ENCODE measurements around the gene SMAD1.

Gene SMAD1

GRCh38 chr4:145481164-145481941, at the start of gene SMAD1:
TSS of gene SMAD1 (plus strand) at chr4:145481853. CDS start at chr4:145514614, 32,761 bp downstream.
- Histone ChIP-seq H3K4me1 (ENCODE audit: control insufficient read depth, insufficient read depth, low read length) (peaks cover 11% of the 10 kb centered on the region), H3K36me3 (ENCODE audit: control insufficient read depth, insufficient read depth, low read length) (no peaks in the 10 kb centered on the region), H3K9me3 (ENCODE audit: control insufficient read depth, insufficient read depth, low read depth, low read length) (peaks cover 10% of the 10 kb centered on the region), H3K27me3 (ENCODE audit: control insufficient read depth, insufficient read depth, low read length) (no peaks in the 10 kb centered on the region), H3K4me3 (ENCODE audit: low read depth, low read length) (peak within 1 kb of the TSS; percentile 88), H3K27ac (ENCODE audit: low read depth, low read length) (peak within 1 kb of the TSS; percentile 82), H3K9ac (ENCODE audit: low read length) (peak within 1 kb of the TSS; percentile 88)

- Histone ChIP-seq H3K9ac (ENCODE audit: low read length) (no peak overlapping the region), H3K9me3 (ENCODE audit: control insufficient read depth, insufficient read depth, low read depth, low read length) (no peaks in the 10 kb centered on the region), H3K4me1 (ENCODE audit: control insufficient read depth, insufficient read depth, low read length) (peaks cover 5% of the 10 kb centered on the region; the same call in 1 of the 2 replicates), H3K36me3 (ENCODE audit: control insufficient read depth, insufficient read depth, low read length) (no peaks in the 10 kb centered on the region), H3K4me3 (ENCODE audit: low read depth, low read length) (no peak overlapping the region), H3K27ac (ENCODE audit: low read depth, low read length) (no peak overlapping the region), H3K27me3 (ENCODE audit: control insufficient read depth, insufficient read depth, low read length) (no peaks in the 10 kb centered on the region)
These were observed 48.0 kb upstream of the SMAD1 start for GRCh38 chr4:145433684-145434083.

- Histone ChIP-seq H3K27ac (ENCODE audit: low read depth, low read length) (no peak overlapping the region), H3K4me3 (ENCODE audit: low read depth, low read length) (no peak overlapping the region), H3K36me3 (ENCODE audit: control insufficient read depth, insufficient read depth, low read length) (no peaks in the 10 kb centered on the region), H3K4me1 (ENCODE audit: control insufficient read depth, insufficient read depth, low read length) (peaks cover 5% of the 10 kb centered on the region; the same call in 1 of the 2 replicates), H3K9me3 (ENCODE audit: control insufficient read depth, insufficient read depth, low read depth, low read length) (no peaks in the 10 kb centered on the region), H3K27me3 (ENCODE audit: control insufficient read depth, insufficient read depth, low read length) (no peaks in the 10 kb centered on the region), H3K9ac (ENCODE audit: low read length) (no peak overlapping the region)
These were observed 46.0 kb upstream of the SMAD1 start for GRCh38 chr4:145435646-145436045.

DNA sequence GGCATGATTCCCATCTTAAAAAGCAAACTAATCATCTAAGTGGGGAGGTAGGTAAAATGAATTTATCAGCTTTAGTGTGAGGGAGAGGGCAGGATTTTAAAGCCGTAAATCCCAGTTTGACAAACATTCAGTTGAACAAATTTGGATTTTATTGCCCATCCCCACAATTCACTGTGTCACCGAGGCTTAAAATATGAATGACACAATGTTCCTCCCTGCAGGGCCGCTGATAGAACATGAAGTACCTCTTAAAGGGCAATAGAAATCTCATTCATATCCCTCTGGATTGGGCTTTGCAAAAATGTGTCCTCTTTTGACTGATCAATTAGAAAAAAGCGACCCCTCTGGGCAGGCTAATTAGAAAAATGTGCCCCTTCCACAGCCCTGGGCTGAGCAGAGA, 45.5 kb upstream of the SMAD1 start:
- H3K27me3 ChIP-seq (ENCODE audit: control insufficient read depth, insufficient read depth, low read length): no peaks in the 10 kb centered on the region

GRCh38 chr4:145436796-145437195, 44.9 kb upstream of the SMAD1 start:
- Histone ChIP-seq H3K9ac (ENCODE audit: low read length) (no peak overlapping the region), H3K4me3 (ENCODE audit: low read depth, low read length) (no peak overlapping the region), H3K9me3 (ENCODE audit: control insufficient read depth, insufficient read depth, low read depth, low read length) (no peaks in the 10 kb centered on the region), H3K27ac (ENCODE audit: low read depth, low read length) (no peak overlapping the region), H3K27me3 (ENCODE audit: control insufficient read depth, insufficient read depth, low read length) (no peaks in the 10 kb centered on the region), H3K4me1 (ENCODE audit: control insufficient read depth, insufficient read depth, low read length) (peaks cover 5% of the 10 kb centered on the region; the same call in 1 of the 2 replicates), H3K36me3 (ENCODE audit: control insufficient read depth, insufficient read depth, low read length) (no peaks in the 10 kb centered on the region)

More for the DNA sequence above, 45.5 kb upstream of the SMAD1 start:
- Histone ChIP-seq H3K27ac (ENCODE audit: low read depth, low read length) (no peak overlapping the region), H3K4me1 (ENCODE audit: control insufficient read depth, insufficient read depth, low read length) (peaks cover 5% of the 10 kb centered on the region; the same call in 1 of the 2 replicates), H3K4me3 (ENCODE audit: low read depth, low read length) (no peak overlapping the region), H3K36me3 (ENCODE audit: control insufficient read depth, insufficient read depth, low read length) (no peaks in the 10 kb centered on the region), H3K9me3 (ENCODE audit: control insufficient read depth, insufficient read depth, low read depth, low read length) (no peaks in the 10 kb centered on the region), H3K9ac (ENCODE audit: low read length) (no peak overlapping the region)

- H3K9me3 ChIP-seq (ENCODE audit: control insufficient read depth, insufficient read depth, low read depth, low read length): no peaks in the 10 kb centered on the region
These were observed 44.2 kb upstream of the SMAD1 start for GRCh38 chr4:145437466-145437865.

DNA sequence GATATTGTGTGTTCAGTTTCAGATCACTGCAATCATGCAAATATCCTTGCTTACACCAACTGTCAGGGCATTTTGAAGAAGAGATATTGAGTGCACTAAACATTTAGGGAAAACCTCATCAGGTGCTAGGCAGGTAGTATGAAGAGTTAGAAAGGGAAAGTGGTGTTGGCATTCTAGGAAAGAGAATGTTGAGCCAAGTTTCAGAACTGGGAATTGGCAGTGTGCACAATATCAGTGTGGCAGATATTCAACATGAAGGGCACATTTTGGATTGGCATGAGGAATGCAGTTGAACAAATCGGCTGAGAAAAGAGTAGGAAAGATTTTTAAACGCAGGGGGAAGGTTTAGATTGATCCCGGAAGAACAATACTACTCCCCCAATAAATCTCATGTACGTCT, 43.4 kb upstream of the SMAD1 start:
- Histone ChIP-seq H3K9ac (ENCODE audit: low read length) (no peak overlapping the region), H3K27ac (ENCODE audit: low read depth, low read length) (no peak overlapping the region), H3K4me1 (ENCODE audit: control insufficient read depth, insufficient read depth, low read length) (peaks cover 5% of the 10 kb centered on the region; the same call in 1 of the 2 replicates), H3K4me3 (ENCODE audit: low read depth, low read length) (no peak overlapping the region), H3K27me3 (ENCODE audit: control insufficient read depth, insufficient read depth, low read length) (no peaks in the 10 kb centered on the region), H3K9me3 (ENCODE audit: control insufficient read depth, insufficient read depth, low read depth, low read length) (no peaks in the 10 kb centered on the region), H3K36me3 (ENCODE audit: control insufficient read depth, insufficient read depth, low read length) (no peaks in the 10 kb centered on the region)

More at GRCh38 chr4:145437466-145437865, 44.2 kb upstream of the SMAD1 start:
- no peaks in the 10 kb centered on the region for H3K27me3 ChIP-seq (ENCODE audit: control insufficient read depth, insufficient read depth, low read length)
- H3K4me1 ChIP-seq (ENCODE audit: control insufficient read depth, insufficient read depth, low read length): peaks cover 5% of the 10 kb centered on the region; the same call in 1 of the 2 replicates
- no peak overlapping the region for H3K9ac ChIP-seq (ENCODE audit: low read length)
- H3K4me3 ChIP-seq (ENCODE audit: low read depth, low read length): no peak overlapping the region
- H3K36me3 ChIP-seq (ENCODE audit: control insufficient read depth, insufficient read depth, low read length): no peaks in the 10 kb centered on the region
- no peak overlapping the region for H3K27ac ChIP-seq (ENCODE audit: low read depth, low read length)

DNA sequence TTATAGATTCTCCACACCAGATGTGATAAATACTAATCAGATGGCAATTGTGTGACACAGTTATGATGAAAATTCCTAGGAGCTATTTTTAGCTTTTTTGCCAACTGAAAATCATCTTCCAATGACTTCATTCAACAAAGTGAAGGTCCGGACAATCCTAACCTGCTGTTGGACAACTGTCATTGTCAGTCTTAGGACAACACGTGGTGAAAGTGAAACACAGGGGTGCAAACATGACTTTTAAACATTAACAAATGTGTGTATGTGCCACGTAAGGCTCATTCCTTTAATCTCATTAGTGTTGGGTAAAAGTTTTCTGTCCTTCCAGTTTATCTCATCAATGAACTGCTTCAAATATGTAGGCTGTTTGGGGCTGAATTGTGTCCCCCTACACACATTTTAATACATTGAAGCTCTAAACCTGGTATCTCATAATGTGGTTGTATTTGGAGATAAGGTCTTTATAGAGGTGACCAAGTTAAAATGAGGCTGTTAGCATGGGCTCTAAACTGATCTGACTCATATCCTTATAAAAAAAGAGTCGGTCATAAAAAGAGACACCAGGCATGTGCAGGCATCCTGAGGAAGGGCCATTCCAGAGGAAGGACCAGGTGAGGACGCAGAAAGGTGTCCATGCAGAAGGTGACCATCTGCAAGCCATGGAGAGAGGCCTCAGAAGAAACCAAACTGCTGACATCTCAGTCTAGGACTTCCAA, 41.2 kb upstream of the SMAD1 start:
- no peak overlapping the region for H3K27ac ChIP-seq (ENCODE audit: low read depth, low read length)
- no peak overlapping the region for H3K9ac ChIP-seq (ENCODE audit: low read length)
- H3K4me3 ChIP-seq (ENCODE audit: low read depth, low read length): no peak overlapping the region
- H3K27me3 ChIP-seq (ENCODE audit: control insufficient read depth, insufficient read depth, low read length): no peaks in the 10 kb centered on the region
- H3K36me3 ChIP-seq (ENCODE audit: control insufficient read depth, insufficient read depth, low read length): no peaks in the 10 kb centered on the region
- peaks cover 5% of the 10 kb centered on the region; the same call in 1 of the 2 replicates for H3K4me1 ChIP-seq (ENCODE audit: control insufficient read depth, insufficient read depth, low read length)
- 0 out of 2 replicates have a peak, but pooled peaks cover 2% of the 10 kb centered on the region for H3K9me3 ChIP-seq (ENCODE audit: control insufficient read depth, insufficient read depth, low read depth, low read length)

GRCh38 chr4:145446184-145446583, 35.5 kb upstream of the SMAD1 start:
- H3K27me3 ChIP-seq (ENCODE audit: control insufficient read depth, insufficient read depth, low read length): no peaks in the 10 kb centered on the region
- H3K27ac ChIP-seq (ENCODE audit: low read depth, low read length): no peak overlapping the region
- H3K9me3 ChIP-seq (ENCODE audit: control insufficient read depth, insufficient read depth, low read depth, low read length): 0 out of 2 replicates have a peak, but pooled peaks cover 3% of the 10 kb centered on the region
- no peak overlapping the region for H3K9ac ChIP-seq (ENCODE audit: low read length)
- H3K4me1 ChIP-seq (ENCODE audit: control insufficient read depth, insufficient read depth, low read length): no peaks in the 10 kb centered on the region
- H3K4me3 ChIP-seq (ENCODE audit: low read depth, low read length): no peak overlapping the region
- no peaks in the 10 kb centered on the region for H3K36me3 ChIP-seq (ENCODE audit: control insufficient read depth, insufficient read depth, low read length)

DNA sequence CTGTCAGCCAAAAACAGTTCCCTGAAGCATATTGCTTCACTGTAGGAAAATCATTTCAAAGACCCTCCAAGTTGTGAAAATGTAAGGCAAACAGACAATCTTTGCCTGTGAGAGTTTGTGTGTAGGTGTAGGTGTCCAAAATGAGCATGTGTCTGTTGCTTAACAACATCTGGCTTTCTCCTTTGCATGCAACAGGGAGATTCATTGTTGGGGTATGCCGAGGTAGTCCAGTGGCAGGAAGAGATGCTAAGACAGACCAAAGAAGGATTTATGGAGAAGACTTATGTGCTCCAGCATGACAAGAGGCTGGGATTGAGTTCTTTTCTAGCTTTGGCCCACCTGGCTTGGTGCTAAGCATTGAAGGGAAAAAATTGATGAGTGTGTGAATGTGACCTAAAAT, 29.8 kb upstream of the SMAD1 start:
- no peaks in the 10 kb centered on the region for H3K27me3 ChIP-seq (ENCODE audit: control insufficient read depth, insufficient read depth, low read length)
- no peaks in the 10 kb centered on the region for H3K9me3 ChIP-seq (ENCODE audit: control insufficient read depth, insufficient read depth, low read depth, low read length)
- H3K4me1 ChIP-seq (ENCODE audit: control insufficient read depth, insufficient read depth, low read length): no peaks in the 10 kb centered on the region
- H3K27ac ChIP-seq (ENCODE audit: low read depth, low read length): no peak overlapping the region
- no peaks in the 10 kb centered on the region for H3K36me3 ChIP-seq (ENCODE audit: control insufficient read depth, insufficient read depth, low read length)
- no peak overlapping the region for H3K9ac ChIP-seq (ENCODE audit: low read length)
- no peak overlapping the region for H3K4me3 ChIP-seq (ENCODE audit: low read depth, low read length)
